Endothelial cell (in vitro differentiated cells): ENCODE results near the gene TMEM260. TPM values are rescaled to one million over a fixed set of nuclear protein-coding genes. Genes with fewer than 3 reads are reported as not detected.

Experiments used
- DNase-seq: peaks from one replicate; pipeline ENCODE4 v3.0.0; 2021; ENCODE audit warnings: low spot score
- H3K27ac Mint-ChIP-seq: one replicate; pipeline ENCODE4 v1.8.0; 2021; ENCODE audit warnings: mixed read lengths, inconsistent platforms; ENCODE audit not compliant: unreplicated experiment
- H3K27me3 Mint-ChIP-seq: one replicate; pipeline ENCODE4 v1.8.0; 2021; ENCODE audit warnings: mild to moderate bottlenecking, moderate library complexity, mixed read lengths, inconsistent platforms; ENCODE audit not compliant: unreplicated experiment
- H3K36me3 Mint-ChIP-seq: one replicate; pipeline ENCODE4 v1.8.0; 2021; ENCODE audit warnings: mild to moderate bottlenecking, low read depth, mixed read lengths, inconsistent platforms; ENCODE audit not compliant: unreplicated experiment
- H3K4me1 Mint-ChIP-seq: one replicate; pipeline ENCODE4 v1.8.0; 2021; ENCODE audit warnings: mild to moderate bottlenecking, mixed read lengths, inconsistent platforms; ENCODE audit not compliant: unreplicated experiment
- H3K4me3 Mint-ChIP-seq: one replicate; pipeline ENCODE4 v1.8.0; 2021; ENCODE audit warnings: mild to moderate bottlenecking, mixed read lengths, inconsistent platforms; ENCODE audit not compliant: unreplicated experiment
- H3K9me3 Mint-ChIP-seq: one replicate; pipeline ENCODE4 v1.8.0; 2021; ENCODE audit warnings: mixed read lengths, inconsistent platforms; ENCODE audit not compliant: unreplicated experiment
- CTCF ChIP-seq: fragments of 200-600 bp; sonication (generic); IDR thresholded peaks from one replicate; pipeline ENCODE4 v1.5.0; 2021; ENCODE audit warnings: antibody characterized with exemption; ENCODE audit not compliant: unreplicated experiment
- total RNA-seq: library from RNA; stranded (reverse); fragmentation: NEBNext Ultra II Directional; extraction: Animal tissue kit (Norgen Biotek cat#: 25700); gene quantifications from one replicate; pipeline ENCODE4 v1.2.1, GENCODE V29; 2021; ENCODE audit not compliant: unreplicated experiment

Gene TMEM260
- total RNA-seq, 1 donor from 2014 or later: 17.0 TPM

DNA sequence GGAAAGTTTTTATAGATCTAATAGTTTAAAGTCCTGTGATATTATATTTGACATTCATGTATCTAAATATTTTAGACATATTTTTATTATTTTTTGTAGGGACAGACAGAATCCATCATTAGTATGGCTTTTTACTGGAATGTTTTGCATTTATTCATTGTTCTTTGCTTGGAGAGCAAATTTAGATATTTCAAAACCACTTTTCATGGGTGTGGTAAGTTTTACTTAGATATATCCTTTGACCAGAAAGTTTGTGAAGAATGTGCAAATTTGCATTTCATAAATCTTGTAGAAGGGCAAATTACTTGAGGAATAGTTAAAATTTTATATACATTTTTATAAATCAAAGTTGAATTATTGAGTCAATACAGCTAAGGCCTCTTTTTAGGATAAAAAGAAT lies 37.5 kb downstream of the TMEM260 start:
- no peak for TF ChIP-seq CTCF

DNA sequence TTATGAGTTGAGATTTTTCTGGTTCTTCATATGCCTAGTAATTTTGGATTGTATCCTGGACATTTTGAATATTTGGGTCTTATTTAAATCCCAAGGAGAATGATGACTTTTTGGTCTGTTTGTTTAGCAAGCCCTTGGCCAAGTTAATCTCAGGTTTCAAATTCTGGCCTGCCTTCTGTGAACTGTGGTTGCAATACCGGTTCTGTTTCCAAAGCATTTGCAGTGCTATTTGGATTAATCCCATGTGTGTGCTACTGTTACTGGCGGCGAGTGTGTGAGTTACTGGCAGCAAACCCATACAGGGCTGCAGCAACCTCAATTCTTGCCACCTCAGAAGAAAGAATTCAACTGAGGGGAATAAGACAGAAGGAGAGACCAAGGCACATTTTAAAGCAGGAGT lies 51.1 kb downstream of the TMEM260 start:
- peaks cover 43% of the 10 kb centered on the region for H3K36me3 Mint-ChIP-seq
- DNase-seq: no peak
- peaks cover 7% of the 10 kb centered on the region for H3K9me3 Mint-ChIP-seq
- peak overlapping the region; percentile 61 for H3K4me3 Mint-ChIP-seq
- H3K4me1 Mint-ChIP-seq: no peaks in the 10 kb centered on the region
- TF ChIP-seq CTCF: no peak
- H3K27me3 Mint-ChIP-seq: no peaks in the 10 kb centered on the region
- H3K27ac Mint-ChIP-seq: no peak overlapping the region

More for the DNA sequence above, 37.5 kb downstream of the TMEM260 start:
- H3K4me3 Mint-ChIP-seq: no peak overlapping the region
- no peaks in the 10 kb centered on the region for H3K36me3 Mint-ChIP-seq
- no peaks in the 10 kb centered on the region for H3K9me3 Mint-ChIP-seq
- no peaks in the 10 kb centered on the region for H3K27me3 Mint-ChIP-seq
- DNase-seq: no peak
- no peak overlapping the region for H3K27ac Mint-ChIP-seq
- H3K4me1 Mint-ChIP-seq: no peaks in the 10 kb centered on the region

- Mint-ChIP-seq H3K36me3 (peaks cover 51% of the 10 kb centered on the region), H3K4me3 (no peak overlapping the region), H3K27ac (no peak overlapping the region), H3K27me3 (no peaks in the 10 kb centered on the region), H3K4me1 (no peaks in the 10 kb centered on the region), H3K9me3 (peaks cover 7% of the 10 kb centered on the region)
- no peak for TF ChIP-seq CTCF
- DNase-seq: no peak
Observed at GRCh38 chr14:56632195-56632594, 52.6 kb downstream of the TMEM260 start.

GRCh38 chr14:56633544-56633943 lies 53.9 kb downstream of the TMEM260 start:
- peaks cover 11% of the 10 kb centered on the region for H3K9me3 Mint-ChIP-seq
- no peaks in the 10 kb centered on the region for H3K4me1 Mint-ChIP-seq
- no peaks in the 10 kb centered on the region for H3K27me3 Mint-ChIP-seq
- H3K4me3 Mint-ChIP-seq: no peak overlapping the region
- H3K36me3 Mint-ChIP-seq: peaks cover 54% of the 10 kb centered on the region
- DNase-seq: no peak
- H3K27ac Mint-ChIP-seq: no peak overlapping the region
- no peak for TF ChIP-seq CTCF

DNA sequence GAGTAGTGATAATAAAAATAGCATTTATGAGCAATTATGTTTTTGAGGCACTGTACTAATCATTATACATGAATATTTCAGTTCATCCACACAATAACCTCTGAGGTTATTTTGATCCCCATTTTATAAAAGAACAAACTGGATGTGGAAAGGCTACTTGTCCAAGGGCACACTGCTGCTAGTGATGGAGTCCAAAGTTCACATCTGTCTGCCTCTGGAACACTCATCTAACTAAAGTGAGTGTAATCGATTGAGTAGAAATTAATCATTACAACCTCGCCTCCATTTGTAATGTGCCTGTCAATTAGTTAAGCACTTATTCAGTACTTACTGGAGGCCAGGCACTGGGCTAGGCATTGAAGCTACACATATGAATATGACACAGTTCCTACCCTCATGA lies 55.4 kb downstream of the TMEM260 start:
- H3K4me3 Mint-ChIP-seq: no peak overlapping the region
- peaks cover 10% of the 10 kb centered on the region for H3K9me3 Mint-ChIP-seq
- H3K27ac Mint-ChIP-seq: no peak overlapping the region
- peaks cover 2% of the 10 kb centered on the region for H3K27me3 Mint-ChIP-seq
- TF ChIP-seq CTCF: no peak
- H3K36me3 Mint-ChIP-seq: peaks cover 63% of the 10 kb centered on the region
- no peak for DNase-seq
- no peaks in the 10 kb centered on the region for H3K4me1 Mint-ChIP-seq
